Neural cell (in vitro differentiated cells): ENCODE results near the gene NLGN4Y. TPM values are rescaled to one million over a fixed set of nuclear protein-coding genes. Genes with fewer than 3 reads are reported as not detected.

Source experiments
- H2AFZ ChIP-seq: fragments of 200-600, 300-800 bp; sonication (generic), shearing (Covaris generic); 2 replicates; pipeline ENCODE4 v1.6.0; 2014; ENCODE audit warnings: low read depth, mild to moderate bottlenecking, antibody characterized with exemption, low read length, moderate library complexity
- H3F3A ChIP-seq: fragments of 200-600 bp; shearing (Covaris generic); 2 replicates; pipeline ENCODE4 v1.6.1; 2016; ENCODE audit warnings: mild to moderate bottlenecking, moderate library complexity, mixed read lengths, antibody characterized with exemption, low read length; ENCODE audit not compliant: insufficient read depth, poor library complexity, severe bottlenecking
- H3K27ac ChIP-seq: fragments of 200-600, 300-800 bp; sonication (generic), shearing (Covaris generic); 2 replicates; pipeline ENCODE4 v1.5.1; 2014; ENCODE audit warnings: mild to moderate bottlenecking, low read length, moderate library complexity
- H3K27me3 ChIP-seq: fragments of 300-800, 200-600 bp; sonication (generic), shearing (Covaris generic); 2 replicates; pipeline ENCODE4 v1.6.0; 2014; ENCODE audit warnings: mild to moderate bottlenecking, low read depth, low read length, moderate library complexity; ENCODE audit not compliant: insufficient read depth
- H3K36me3 ChIP-seq: fragments of 300-800, 200-600 bp; sonication (generic), shearing (Covaris generic); 2 replicates; pipeline ENCODE4 v1.5.1; 2014; ENCODE audit warnings: mild to moderate bottlenecking, antibody characterized with exemption, low read length, moderate library complexity; ENCODE audit not compliant: insufficient read depth
- H3K4me2 ChIP-seq: fragments of 300-800, 200-600 bp; sonication (generic), shearing (Covaris generic); 2 replicates; pipeline ENCODE4 v1.6.0; 2014; ENCODE audit warnings: mild to moderate bottlenecking, low read length
- H3K4me3 ChIP-seq: fragments of 300-800, 200-600 bp; sonication (generic), shearing (Covaris generic); 2 replicates; pipeline ENCODE4 v1.5.1; 2014; ENCODE audit warnings: mild to moderate bottlenecking, low read length, moderate library complexity
- H3K79me2 ChIP-seq: fragments of 200-600 bp; shearing (Covaris generic); replicated peaks from 2 replicates; pipeline ENCODE4 v1.6.0; 2014; ENCODE audit warnings: mild to moderate bottlenecking, low read length, moderate library complexity; ENCODE audit not compliant: insufficient read depth
- H3K9ac ChIP-seq: fragments of 300-800, 200-600 bp; sonication (generic), shearing (Covaris generic); 2 replicates; pipeline ENCODE4 v1.6.1; 2016; ENCODE audit warnings: mild to moderate bottlenecking, low read length, mixed read lengths
- H3K9me2 ChIP-seq: fragments of 200-600 bp; shearing (Covaris generic); 2 replicates; pipeline ENCODE4 v1.6.1; 2016; ENCODE audit warnings: mild to moderate bottlenecking, low read length, mixed read lengths; ENCODE audit not compliant: insufficient read depth
- H3K9me3 ChIP-seq: fragments of 200-600, 300-800 bp; sonication (generic), shearing (Covaris generic); 2 replicates; pipeline ENCODE4 v1.6.1; 2016; ENCODE audit warnings: mild to moderate bottlenecking, mixed run types, low read length, moderate library complexity, mixed read lengths
- H4K20me1 ChIP-seq: fragments of 200-600 bp; shearing (Covaris generic); 2 replicates; pipeline ENCODE4 v1.6.1; 2016; ENCODE audit warnings: mild to moderate bottlenecking, mixed run types; ENCODE audit not compliant: insufficient read depth
- CTCF ChIP-seq: fragments of 450-650 bp; IDR thresholded peaks from 2 replicates; pipeline ENCODE4 v1.5.1; 2014; ENCODE audit warnings: antibody characterized with exemption, mild to moderate bottlenecking, moderate library complexity; ENCODE audit not compliant: poor library complexity, severe bottlenecking
- EP300 ChIP-seq: fragments of 450-650 bp; conservative IDR thresholded peaks from 2 replicates; pipeline ENCODE4 v1.6.1; 2014; ENCODE audit warnings: antibody characterized with exemption, mild to moderate bottlenecking, moderate library complexity; ENCODE audit not compliant: poor library complexity, severe bottlenecking
- EZH2 ChIP-seq: fragments of 200-600, 300-800 bp; shearing (Covaris generic), sonication (generic); IDR thresholded peaks from 2 replicates; pipeline ENCODE4 v1.6.1; 2014; ENCODE audit warnings: antibody characterized with exemption, low read length, borderline replicate concordance, mild to moderate bottlenecking; ENCODE audit not compliant: insufficient read depth, poor library complexity, severe bottlenecking
- MXI1 ChIP-seq: fragments of 450-650 bp; conservative IDR thresholded peaks from 2 replicates; pipeline ENCODE4 v1.6.1; 2014; ENCODE audit warnings: antibody characterized with exemption, mild to moderate bottlenecking; ENCODE audit not compliant: poor library complexity, severe bottlenecking
- POLR2AphosphoS5 ChIP-seq: IDR thresholded peaks from 2 replicates; pipeline ENCODE4 v1.6.1; 2012
- RAD21 ChIP-seq: fragments of 450-650 bp; conservative IDR thresholded peaks from 2 replicates; pipeline ENCODE4 v1.6.1; 2014; ENCODE audit warnings: antibody characterized with exemption, mild to moderate bottlenecking, moderate library complexity
- REST ChIP-seq: IDR thresholded peaks from 2 replicates; pipeline ENCODE4 v1.6.1; 2012; ENCODE audit warnings: borderline replicate concordance
- SMC3 ChIP-seq: fragments of 450-650 bp; conservative IDR thresholded peaks from 2 replicates; pipeline ENCODE4 v1.6.1; 2014; ENCODE audit warnings: antibody characterized with exemption, mild to moderate bottlenecking, moderate library complexity; ENCODE audit not compliant: poor library complexity
- TAF1 ChIP-seq: IDR thresholded peaks from 2 replicates; pipeline ENCODE4 v1.6.1; 2012; ENCODE audit warnings: low read depth
- polyA plus RNA-seq: library from polyadenylated mRNA; depleted of rRNA; stranded (reverse); fragments of >200 nt; gene quantifications from 2 replicates; pipeline ENCODE4 v1.2.3, GENCODE V29; 2014

NLGN4Y gene
- polyA plus RNA-seq, 1 donor from 2014 or later: 15.2 TPM

GRCh38 chrY:14802125-14802524 is 277.8 kb downstream of the NLGN4Y start:
- no peaks in the 10 kb centered on the region for H3K9me3 ChIP-seq
- H3K4me2 ChIP-seq: no peak overlapping the region
- H3F3A ChIP-seq: no peaks in the 10 kb centered on the region
- H3K79me2 ChIP-seq: no peaks in the 10 kb centered on the region
- no peak for TF ChIP-seq MXI1
- TF ChIP-seq TAF1: no peak
- TF ChIP-seq CTCF: no peak
- TF ChIP-seq EZH2: no peak
- no peak for TF ChIP-seq REST
- TF ChIP-seq SMC3: no peak
- no peak for TF ChIP-seq POLR2AphosphoS5
- no peak for TF ChIP-seq EP300
- TF ChIP-seq RAD21: no peak
- H3K9me2 ChIP-seq: no peaks in the 10 kb centered on the region
- no peak overlapping the region for H2AFZ ChIP-seq
- no peak overlapping the region for H3K4me3 ChIP-seq
- H3K27me3 ChIP-seq: no peaks in the 10 kb centered on the region
- H3K9ac ChIP-seq: no peak overlapping the region
- no peaks in the 10 kb centered on the region for H4K20me1 ChIP-seq
- no peaks in the 10 kb centered on the region for H3K36me3 ChIP-seq
- H3K27ac ChIP-seq: no peak overlapping the region

- H3K36me3 ChIP-seq: no peaks in the 10 kb centered on the region
- H3K4me2 ChIP-seq: no peak overlapping the region
- H3K79me2 ChIP-seq: no peaks in the 10 kb centered on the region
- no peaks in the 10 kb centered on the region for H4K20me1 ChIP-seq
- H3K9me3 ChIP-seq: no peaks in the 10 kb centered on the region
- no peaks in the 10 kb centered on the region for H3K27me3 ChIP-seq
- no peak overlapping the region for H2AFZ ChIP-seq
- no peak for TF ChIP-seq RAD21
- no peak overlapping the region for H3K27ac ChIP-seq
- no peak overlapping the region for H3K9ac ChIP-seq
- no peak overlapping the region for H3K4me3 ChIP-seq
- H3K9me2 ChIP-seq: no peaks in the 10 kb centered on the region
- H3F3A ChIP-seq: no peaks in the 10 kb centered on the region
Measured at GRCh38 chrY:14804041-14804440, 279.7 kb downstream of the NLGN4Y start.

GRCh38 chrY:14818452-14818851 is 294.1 kb downstream of the NLGN4Y start:
- Histone ChIP-seq H3K79me2 (no peaks in the 10 kb centered on the region), H3K9me2 (no peaks in the 10 kb centered on the region), H4K20me1 (no peaks in the 10 kb centered on the region), H3K27me3 (no peaks in the 10 kb centered on the region), H3K36me3 (no peaks in the 10 kb centered on the region), H3K9me3 (no peaks in the 10 kb centered on the region), H3K4me3 (no peak overlapping the region), H2AFZ (no peak overlapping the region), H3F3A (no peaks in the 10 kb centered on the region), H3K9ac (no peak overlapping the region), H3K4me2 (no peak overlapping the region), H3K27ac (no peak overlapping the region)
- TF ChIP-seq RAD21 (no peak), MXI1 (no peak), REST (no peak), EP300 (no peak), SMC3 (no peak), EZH2 (no peak), TAF1 (no peak), CTCF (no peak), POLR2AphosphoS5 (no peak)
